ENCODE measurements around the gene TOMM7.
A peak's percentile ranks its signal among the peaks of the same experiment; 100 is the strongest.
"Not testable (repeated sequence)": the region's sequence is repeated elsewhere in the genome, so short reads cannot be mapped to it uniquely, and the experiment has no call there.

TOMM7 gene

GRCh38 chr7:22821702-22822485 is 755 bp downstream of the TOMM7 start:
- peak; percentile 1 for DNase-seq (ENCODE audit: low spot score)

GRCh38 chr7:22819476-22819875 is 3.2 kb downstream of the TOMM7 start:
- no peak for DNase-seq (ENCODE audit: low spot score)

GRCh38 chr7:22814261-22815208 is 8.1 kb downstream of the TOMM7 start:
- DNase-seq (ENCODE audit: low spot score), result no peak

- DNase-seq (ENCODE audit: low spot score), result no peak
Observed at GRCh38 chr7:22812353-22812752, 10.3 kb downstream of the TOMM7 start.

GRCh38 chr7:22811746-22812280 is 10.8 kb downstream of the TOMM7 start:
- DNase-seq (ENCODE audit: low spot score), result no peak

- no peak for DNase-seq (ENCODE audit: low spot score)
Observed at GRCh38 chr7:22810843-22811242, 11.8 kb downstream of the TOMM7 start.

- DNase-seq (ENCODE audit: low spot score), result no peak
Observed at GRCh38 chr7:22809902-22810642, 12.6 kb downstream of the TOMM7 start.

GRCh38 chr7:22808140-22808539 is 14.5 kb downstream of the TOMM7 start:
- no peak for DNase-seq (ENCODE audit: low spot score)

- no peak for DNase-seq (ENCODE audit: low spot score)
Observed at GRCh38 chr7:22806752-22807151, 15.9 kb downstream of the TOMM7 start.

- DNase-seq (ENCODE audit: low spot score), result no peak
Observed at GRCh38 chr7:22805227-22805626, 17.4 kb downstream of the TOMM7 start.

GRCh38 chr7:22802831-22803230 is 19.8 kb downstream of the TOMM7 start:
- DNase-seq (ENCODE audit: low spot score), result not testable (repeated sequence)

GRCh38 chr7:22802426-22802825 is 20.2 kb downstream of the TOMM7 start:
- no peak for DNase-seq (ENCODE audit: low spot score)

GRCh38 chr7:22801912-22802311 is 20.7 kb downstream of the TOMM7 start:
- DNase-seq (ENCODE audit: low spot score), result no peak

- no peak for DNase-seq (ENCODE audit: low spot score)
Observed at GRCh38 chr7:22799633-22800032, 23.0 kb downstream of the TOMM7 start.

- no peak for DNase-seq (ENCODE audit: low spot score)
Observed at GRCh38 chr7:22793593-22794462, 28.8 kb downstream of the TOMM7 start.

- DNase-seq (ENCODE audit: low spot score), result no peak
Observed at GRCh38 chr7:22791204-22792158, 31.2 kb downstream of the TOMM7 start.

- DNase-seq (ENCODE audit: low spot score), result not testable (repeated sequence)
Observed at GRCh38 chr7:22790640-22791039, 32.0 kb downstream of the TOMM7 start.

GRCh38 chr7:22787951-22788350 is 34.7 kb downstream of the TOMM7 start:
- DNase-seq (ENCODE audit: low spot score), result no peak

GRCh38 chr7:22786290-22786932 is 36.2 kb downstream of the TOMM7 start:
- no peak for DNase-seq (ENCODE audit: low spot score)

All from CD4-positive, alpha-beta T cell treated with Interleukin-6 at 100 ng/mL for 8 hours (primary cell).